Stimulated activated CD4-positive, alpha-beta T cell treated with anti-CD3 and anti-CD28 coated beads, Interleukin-1b, Interleukin-23, amount 100 ng/mL, for 24 hours (primary cell): ENCODE data around the gene METTL2B.
"Not testable (repeated sequence)": the region's sequence is repeated elsewhere in the genome, so short reads cannot be mapped to it uniquely, and the experiment has no call there.

Source experiments
- DNase-seq, 4 experiments: peaks; one replicate each; pipeline ENCODE4 v3.0.0-alpha.2; 2020; ENCODE audit warnings: low read depth in 4 of 4, low spot score in 1 of 4

The METTL2B gene

DNA sequence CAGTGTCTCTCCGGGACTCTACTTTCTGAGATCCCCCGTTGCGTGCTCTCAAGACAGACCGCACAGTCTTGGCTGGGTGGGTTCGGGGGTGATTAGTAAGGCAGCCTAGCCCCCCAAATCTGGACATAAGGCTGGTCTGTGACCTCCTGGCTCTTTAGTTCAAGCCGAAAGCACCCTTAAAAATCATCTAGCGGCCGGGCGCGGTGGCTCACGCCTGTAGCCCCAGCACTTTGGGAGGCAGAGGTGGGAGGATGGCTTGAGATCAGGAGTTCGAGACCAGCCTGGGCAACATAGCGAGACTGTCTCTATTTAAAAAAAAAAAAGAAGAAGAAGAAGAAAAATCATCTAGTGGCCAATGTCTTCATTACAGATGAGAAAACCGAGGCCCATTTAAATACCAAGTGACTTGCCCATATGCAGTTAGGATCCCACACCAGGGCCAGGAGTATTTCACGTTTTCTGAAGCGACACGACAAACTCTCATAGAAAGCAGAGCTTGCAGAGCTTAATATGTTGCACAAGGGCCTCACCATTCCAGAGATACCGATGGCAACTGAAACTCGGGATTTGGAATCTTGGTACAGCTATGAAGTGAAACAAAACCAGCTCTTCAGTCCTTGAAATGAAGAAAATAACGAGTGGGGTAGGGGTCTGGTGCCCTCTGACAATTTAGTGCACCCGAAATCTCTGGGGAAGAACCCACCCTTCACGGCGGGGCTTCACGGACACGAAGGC is 21.6 kb upstream of the METTL2B start:
- no peak for DNase-seq

DNA sequence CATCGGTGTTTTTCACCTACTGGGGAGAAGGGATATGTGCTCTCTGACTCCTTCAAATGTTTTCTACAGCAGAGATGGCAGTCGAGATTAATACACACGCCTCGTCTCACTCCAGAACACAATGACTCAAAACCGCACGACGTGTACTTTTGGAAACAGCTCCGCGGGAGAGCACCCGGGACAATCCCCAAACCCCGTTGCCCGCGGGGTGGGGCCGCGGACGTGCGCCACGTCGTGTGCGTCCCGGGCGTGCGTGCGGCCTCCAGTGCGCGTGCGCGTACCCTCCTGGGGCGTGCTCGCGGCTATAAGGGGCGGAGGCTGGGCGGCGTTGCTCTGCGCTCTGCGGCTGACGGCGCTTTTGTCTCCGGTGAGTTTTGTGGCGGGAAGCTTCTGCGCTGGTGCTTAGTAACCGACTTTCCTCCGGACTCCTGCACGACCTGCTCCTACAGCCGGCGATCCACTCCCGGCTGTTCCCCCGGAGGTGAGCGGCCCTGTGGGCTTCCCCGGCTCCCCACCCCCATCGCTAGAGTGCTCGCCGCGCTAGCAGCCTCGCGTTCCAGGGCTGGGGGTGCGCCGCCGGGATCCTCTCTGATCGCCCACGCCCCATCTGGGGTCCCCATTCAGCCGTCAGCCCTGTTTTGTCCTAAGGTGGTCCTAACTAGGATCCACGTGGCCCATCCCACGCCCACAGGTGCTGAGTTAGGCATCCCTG is 20.8 kb upstream of the METTL2B start, which contains the start of gene HILPDA:
HILPDA (plus strand) TSS at position 336 of the 712 bp plus-strand sequence. CDS start 1,391 bp downstream, outside the sequence.
- DNase-seq, result peak; percentile 88 to 94 (median 89)

DNA sequence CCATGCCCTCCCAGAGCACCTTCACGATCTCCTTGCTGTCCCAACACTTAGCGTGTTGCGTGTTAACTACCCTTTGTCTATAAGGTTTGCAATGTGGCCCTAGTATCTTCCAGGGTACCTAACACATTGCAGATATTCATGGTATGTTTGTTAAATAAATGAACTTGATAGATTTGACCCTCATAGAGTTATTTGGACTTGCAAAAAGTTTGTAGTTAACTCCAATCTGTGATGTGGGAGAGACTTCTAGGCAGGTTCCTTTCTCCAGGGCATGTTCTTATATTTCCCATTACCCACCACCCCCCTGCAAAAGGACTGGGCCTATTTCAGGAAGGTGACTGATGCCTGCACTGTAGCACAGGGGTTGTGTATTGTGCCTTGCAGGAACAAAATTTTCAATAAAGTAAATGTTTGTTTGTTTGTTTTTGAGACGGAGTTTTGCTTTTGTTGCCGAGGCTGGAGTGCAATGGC is 20.3 kb upstream of the METTL2B start:
- no peak for DNase-seq

DNA sequence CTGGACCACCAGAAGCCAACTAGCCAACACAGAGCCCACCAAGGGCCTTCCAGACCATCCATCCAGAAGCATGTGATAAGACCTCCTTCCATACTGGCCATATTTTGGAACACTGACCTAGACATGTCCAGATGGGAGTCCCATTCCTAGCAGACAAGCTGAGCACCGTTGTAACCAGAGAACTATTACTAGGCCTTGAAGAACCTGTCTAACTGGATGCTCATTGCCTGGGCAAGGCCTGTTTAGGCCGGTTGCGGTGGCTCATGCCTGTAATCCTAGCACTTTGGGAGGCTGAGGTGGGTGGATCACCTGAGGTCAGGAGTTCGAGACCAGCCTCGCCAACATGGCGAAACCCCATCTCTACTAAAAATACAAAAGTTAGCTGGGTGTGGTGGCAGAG is 19.2 kb upstream of the METTL2B start:
- not testable (repeated sequence) for DNase-seq

DNA sequence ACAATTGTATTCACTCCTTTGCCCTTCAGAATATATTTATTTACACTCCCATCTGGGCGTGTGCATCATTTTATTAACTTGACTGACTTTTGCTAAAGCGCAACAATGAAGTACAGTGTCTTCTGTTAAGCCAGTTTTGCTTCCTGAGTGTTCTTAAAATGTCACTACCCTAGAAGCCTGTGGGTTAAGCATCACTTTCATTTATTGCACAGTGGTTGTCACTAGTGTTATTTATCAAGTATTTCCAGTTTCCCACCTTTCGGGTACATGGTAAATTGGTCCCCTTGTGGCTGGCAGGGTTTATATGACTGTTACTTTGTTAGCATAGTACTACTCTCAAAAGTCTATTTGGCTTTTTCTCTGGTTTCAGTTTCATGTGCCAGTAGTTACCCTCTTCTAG is 17.6 kb upstream of the METTL2B start:
- DNase-seq, result peak in 1 of 4 experiments; percentile 25

DNA sequence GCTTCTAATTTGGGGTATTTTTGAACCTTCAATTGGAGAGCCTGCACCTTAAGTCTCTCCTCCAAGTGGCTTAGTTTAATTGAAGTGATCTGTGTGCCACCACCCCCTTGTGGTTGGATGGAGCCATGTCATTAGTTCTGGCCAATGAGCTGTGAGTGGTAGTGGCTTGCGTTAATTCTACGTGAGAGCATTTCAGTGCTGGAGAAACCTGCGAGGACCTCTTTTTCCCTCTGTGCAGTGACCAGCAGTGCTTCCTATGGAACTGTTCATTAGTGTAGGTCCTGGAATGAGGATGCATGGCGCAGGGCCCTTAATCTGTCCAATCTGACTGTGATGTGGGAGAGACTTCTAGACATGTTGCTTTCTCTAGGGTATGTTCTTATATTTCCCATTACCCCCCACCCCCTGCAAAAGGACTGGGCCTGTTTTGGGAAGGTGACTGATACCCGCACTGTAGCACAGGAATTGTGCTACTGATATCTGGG is 17.1 kb upstream of the METTL2B start:
- DNase-seq, result peak in 3 of 4 experiments; percentile 26 to 44 (median 30)

DNA sequence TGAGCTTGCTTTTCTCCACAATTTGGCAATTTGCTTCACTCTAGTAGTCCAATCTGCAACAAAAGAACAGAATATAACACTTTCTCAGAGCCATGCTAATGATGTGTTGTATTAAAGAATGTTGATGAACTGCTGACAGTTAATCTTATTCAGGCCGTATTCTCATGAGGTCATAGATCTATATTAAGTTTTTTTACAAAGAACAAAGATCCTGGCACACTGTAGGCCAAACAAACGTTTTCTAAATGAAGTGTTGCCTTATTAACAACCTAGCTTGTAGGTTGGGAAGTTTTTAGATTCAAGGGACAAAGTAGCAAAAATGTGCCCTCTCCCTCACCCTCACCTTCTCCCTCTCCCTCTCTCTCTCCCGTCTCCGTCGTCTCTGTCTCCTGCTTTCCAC is 14.1 kb upstream of the METTL2B start:
- no peak for DNase-seq

DNA sequence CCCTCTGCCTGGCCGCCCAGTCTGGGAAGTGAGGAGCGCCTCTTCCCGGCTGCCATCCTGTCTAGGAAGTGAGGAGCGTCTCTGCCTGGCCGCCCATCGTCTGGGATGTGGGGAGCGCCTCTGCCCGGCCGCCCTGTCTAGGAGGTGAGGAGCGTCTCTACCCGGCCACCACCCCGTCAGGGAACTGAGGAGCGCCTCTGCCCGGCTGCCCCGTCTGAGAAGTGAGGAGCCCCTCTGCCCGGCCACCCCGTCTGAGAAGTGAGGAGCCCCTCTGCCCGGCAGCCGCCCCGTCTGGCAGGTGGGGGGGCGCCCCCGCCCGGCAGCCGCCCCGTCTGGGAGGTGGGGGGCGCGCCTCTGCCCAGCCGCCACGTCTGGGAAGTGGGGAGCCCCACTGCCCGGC is 13.2 kb upstream of the METTL2B start:
- DNase-seq, result not testable (repeated sequence)

DNA sequence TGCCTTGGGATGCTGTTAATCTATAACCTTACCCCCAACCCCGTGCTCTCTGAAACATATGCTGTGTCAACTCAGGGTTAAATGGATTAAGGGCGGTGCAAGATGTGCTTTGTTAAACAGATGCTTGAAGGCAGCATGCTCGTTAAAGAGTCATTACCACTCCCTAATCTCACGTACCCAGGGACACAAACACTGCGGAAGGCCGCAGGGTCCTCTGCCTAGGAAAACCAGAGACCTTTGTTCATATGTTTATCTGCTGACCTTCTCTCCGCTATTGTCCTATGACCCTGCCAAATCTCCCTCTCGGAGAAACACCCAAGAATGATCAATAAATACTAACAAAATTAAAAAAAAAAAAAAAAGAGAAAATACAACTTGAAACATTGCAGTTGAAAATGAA is 12.6 kb upstream of the METTL2B start:
- not testable (repeated sequence) for DNase-seq

DNA sequence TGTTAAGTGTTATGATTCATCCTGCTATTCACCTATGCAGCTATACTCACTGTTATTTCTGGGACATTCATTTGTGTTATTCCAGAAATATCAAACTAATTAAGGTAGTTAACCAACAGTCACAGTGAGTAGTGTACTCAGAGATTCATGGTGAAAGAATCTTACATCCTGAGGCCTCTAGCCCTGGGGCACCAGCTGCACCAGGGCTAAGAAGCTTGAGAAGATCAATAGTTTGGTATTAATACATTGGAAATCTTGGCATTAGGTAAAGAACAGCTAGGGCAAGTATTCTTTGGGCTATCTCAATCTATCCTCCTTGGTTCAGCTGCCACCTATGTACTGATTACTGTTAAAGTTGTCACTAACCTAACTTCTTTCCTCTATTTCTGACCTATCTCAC is 9.7 kb upstream of the METTL2B start:
- not testable (repeated sequence) for DNase-seq

DNA sequence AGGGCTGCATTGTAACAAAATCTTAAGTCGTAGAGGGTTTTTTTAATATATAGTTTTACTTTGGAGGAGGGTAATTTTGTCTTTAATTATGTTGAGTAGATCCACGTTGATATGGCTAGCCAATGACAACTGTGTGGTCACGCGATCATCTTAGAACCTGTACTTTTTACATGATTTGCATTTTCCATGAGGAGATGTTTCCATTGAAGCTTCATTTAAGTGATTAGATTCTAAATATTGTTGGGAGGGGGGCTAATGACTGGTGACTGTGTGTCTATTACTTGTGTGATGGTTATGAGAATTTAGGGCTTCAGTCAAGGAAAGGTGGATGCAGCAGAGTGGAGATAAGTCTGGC is 765 bp downstream of the METTL2B start:
- DNase-seq, result not testable (repeated sequence)

DNA sequence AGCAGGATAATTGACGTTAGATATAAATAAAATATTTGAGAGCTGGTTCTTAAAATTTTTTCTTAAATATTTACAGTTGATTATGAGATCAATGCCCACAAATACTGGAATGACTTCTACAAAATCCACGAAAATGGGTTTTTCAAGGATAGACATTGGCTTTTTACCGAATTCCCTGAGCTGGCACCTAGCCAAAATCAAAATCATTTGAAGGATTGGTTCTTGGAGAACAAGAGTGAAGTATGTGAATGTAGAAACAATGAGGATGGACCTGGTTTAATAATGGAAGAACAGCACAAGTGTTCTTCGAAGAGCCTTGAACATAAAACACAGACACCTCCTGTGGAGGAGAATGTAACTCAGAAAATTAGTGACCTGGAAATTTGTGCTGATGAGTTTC is 2.5 kb downstream of the METTL2B start:
- DNase-seq, result not testable (repeated sequence)

DNA sequence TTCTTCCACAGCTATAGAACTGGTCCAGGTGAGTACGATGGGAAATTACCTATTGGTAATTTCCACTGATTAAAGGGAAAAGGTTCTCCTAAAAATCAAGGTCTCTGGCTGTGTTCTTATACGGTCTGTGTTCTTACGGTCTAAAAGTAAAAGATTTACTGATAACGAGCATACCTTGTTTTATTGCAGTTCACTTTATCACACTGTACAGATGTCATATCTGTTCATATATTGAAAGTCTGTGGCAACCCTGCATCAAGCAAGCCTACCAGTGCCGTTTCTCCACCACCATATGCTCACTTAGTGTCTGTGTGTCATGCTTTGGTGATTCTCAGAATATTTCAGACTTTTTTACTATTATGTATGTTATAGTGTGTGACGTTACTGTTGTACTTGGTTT is 11.6 kb downstream of the METTL2B start:
- DNase-seq, result not testable (repeated sequence)

DNA sequence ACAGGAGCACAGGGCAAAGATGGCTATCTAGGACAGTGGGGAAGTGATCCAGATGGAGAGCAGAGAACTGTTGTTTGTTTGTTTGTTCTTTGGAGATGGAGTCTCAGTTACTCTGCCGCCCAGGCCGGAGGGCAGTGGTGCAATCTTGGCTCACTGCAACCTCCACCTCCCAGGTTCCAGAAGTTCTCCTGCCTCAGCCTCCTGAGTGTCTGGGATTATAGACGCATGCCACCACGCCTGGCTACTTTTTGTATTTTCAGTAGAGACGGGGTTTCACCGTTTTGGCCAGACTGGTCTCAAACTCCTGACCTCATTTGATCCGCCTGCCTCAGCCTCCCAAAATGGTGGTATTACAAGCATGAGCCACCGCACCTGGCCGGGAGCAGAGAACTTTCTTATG is 20.9 kb downstream of the METTL2B start:
- no peak for DNase-seq

DNA sequence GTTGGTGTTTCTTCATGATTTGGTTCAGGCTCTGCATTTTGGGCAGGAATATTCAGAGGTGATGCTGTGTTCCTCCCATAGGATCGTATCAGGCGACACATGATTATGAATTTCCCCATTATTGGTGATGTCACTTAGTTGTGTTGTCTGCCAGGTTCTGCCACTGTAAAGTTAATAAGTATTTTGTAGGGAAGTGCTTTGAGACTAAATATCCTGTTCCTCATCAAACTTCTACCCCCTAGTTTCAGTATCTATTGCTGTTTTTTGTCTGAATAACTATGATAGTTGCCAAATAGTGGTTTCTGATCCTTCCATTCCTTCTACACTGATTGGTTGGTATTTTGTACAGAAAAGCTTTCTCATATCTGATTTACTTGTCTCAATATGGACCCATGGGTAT is 28.9 kb downstream of the METTL2B start:
- DNase-seq, result not testable (repeated sequence)

DNA sequence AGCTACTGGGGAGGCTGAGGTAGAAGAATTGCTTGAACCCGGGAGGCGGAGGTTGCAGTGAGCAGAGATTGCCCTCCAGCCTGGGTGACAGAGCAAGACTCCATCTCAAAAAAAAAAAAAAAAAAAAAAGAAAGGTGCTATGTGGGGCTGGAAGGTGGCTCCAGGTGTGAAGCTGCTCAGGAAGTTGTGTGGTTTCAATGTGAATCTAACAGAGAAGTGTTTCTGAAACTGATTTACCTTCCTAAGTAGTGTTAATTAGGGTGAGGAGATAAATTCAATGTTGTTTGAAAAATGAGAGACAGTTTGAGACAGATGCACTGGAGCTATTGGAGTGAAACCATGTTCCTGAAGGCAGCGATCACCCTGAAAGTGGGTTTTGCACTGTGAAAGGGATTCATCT is 30.3 kb downstream of the METTL2B start:
- DNase-seq, result not testable (repeated sequence)

DNA sequence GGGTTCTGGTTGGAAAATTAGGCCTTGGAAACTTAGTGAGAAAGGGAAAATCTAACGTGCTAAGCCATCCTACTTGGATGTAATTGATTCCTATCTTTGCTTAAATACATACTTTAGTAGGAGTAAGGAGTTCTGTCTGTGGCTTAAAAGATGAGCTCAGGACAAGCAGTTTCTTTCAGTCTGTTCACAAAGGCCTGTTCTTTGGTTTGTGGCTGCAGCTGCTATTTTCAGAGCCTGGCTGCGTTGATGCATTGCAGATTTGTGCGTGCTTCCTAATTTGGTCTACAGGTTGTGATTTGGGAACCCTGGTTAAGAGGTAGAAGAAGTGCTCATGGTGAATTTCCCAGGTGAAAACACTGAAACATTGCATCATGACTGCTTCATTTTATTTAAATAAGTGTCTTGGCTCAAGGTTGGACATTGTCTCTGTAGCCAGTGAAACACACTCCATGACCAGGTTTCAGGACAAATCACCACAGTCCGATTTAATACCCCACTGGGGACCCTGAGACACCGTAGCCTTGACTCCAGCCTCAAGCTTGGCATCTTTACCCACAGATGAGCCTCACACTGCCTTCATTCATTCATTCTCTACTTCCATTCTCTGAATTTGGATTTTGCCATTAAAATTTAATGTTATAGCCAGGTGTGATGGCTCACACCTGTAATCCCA is 30.9 kb downstream of the METTL2B start:
- not testable (repeated sequence) for DNase-seq

DNA sequence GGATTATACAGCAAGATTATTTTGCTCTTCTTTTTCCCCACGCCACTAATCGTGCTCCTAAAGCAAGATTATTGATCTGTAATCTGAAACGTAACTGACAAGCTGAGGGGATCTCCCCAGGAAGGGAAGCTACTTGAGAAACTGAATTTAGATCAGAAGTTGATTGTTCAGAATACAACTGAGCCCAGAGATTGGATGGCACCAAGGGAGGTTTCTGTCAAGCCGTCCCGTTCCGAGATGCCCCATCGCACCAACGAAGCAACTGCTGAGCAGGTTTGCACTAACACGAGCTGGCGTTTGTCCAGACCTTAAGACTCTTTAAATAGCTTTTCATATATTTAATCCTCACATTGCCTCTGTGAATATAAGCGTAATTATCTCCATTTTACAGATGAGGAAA is 35.1 kb downstream of the METTL2B start:
- not testable (repeated sequence) for DNase-seq

DNA sequence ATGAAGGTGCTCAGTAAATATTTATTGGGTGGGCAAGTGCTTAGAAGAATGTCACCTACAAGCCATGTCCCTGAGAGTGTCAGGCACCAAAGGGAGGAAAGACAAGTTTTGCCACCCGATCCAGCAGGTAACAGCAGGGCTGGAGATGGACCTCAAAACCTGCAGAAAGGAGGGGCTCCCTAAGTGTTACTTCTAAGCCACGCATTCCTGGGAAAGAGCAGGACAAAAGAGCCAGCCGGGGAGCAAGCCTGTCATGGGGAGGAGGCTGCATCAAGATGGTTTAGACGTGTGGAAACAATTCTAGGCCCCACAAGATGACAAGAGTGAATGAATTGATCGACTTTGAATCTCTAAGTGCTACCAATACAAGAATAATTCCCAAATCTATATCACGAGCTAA is 38.7 kb downstream of the METTL2B start:
- DNase-seq, result not testable (repeated sequence)

DNA sequence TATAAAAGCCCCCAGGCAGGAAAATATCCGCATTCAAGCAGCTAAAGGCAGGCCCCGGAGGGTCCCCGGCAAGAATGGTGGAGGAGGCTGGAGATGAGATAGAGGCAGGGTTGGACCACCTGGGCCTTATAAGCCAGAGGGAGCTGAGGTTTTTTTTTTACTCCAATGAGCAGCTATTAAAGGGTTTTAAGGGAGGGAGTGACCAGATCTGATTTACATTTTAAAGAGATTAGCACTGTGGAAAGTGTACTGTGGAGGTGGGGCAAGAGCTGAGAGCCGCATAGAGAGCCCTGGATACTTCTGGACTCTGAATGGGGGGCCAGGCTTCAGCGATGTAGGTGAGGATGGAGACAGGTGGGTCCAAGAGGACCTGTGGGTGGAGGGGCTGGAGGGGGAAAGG is 40.5 kb downstream of the METTL2B start:
- not testable (repeated sequence) for DNase-seq

DNA sequence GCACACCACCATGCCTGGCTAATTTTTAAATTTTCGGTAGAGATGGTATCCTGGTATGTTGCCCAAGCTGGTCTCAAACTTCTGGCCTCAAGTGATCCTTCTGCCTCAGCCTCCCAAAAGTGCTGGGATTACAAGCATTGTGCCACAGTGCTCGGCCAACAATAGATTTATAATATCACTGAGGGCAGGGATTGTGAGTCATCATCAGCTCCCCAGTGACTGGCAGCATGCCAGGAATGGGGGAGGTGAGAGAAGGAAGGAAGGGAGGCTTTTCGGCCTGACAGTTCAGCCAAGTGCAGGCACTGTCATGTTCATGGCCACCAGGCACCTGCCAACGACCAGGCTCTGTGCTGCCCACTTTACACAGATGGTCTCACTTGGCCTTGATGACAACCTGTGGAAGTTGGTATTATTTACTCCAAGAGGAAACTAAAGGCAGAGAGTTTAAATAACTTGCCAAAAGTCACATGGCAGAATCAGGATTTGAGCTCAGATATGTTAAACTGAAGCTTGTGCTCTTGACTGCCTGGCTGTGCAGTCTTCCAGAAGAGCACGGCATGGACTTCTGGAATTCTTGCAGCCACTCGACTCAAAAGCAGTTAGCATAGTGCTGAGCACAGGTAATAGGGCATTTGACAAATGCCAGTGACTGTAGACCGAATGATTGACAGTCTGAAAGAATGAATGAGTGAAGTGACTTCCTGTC is 46.8 kb downstream of the METTL2B start:
- DNase-seq, result peak; percentile 51 to 69 (median 60)
